SK-N-SH treated with all-trans-retinoic acid at 6 μM for 48 hours (cell line): ENCODE measurements around the gene BAG5.

Experiments used
- ATAC-seq: fragments of 200-7000 bp; cut with Tn5 transposase; 3 replicates; pipeline ENCODE4 v1.9.1; 2020; ENCODE audit warnings: mild to moderate bottlenecking, moderate library complexity
- BACH2 ChIP-seq: fragments of 250-450 bp; sonication (Bioruptor Pico); IDR thresholded peaks from 2 replicates; pipeline ENCODE4 v1.9.0; 2021; ENCODE audit warnings: mild to moderate bottlenecking, borderline replicate concordance
- CREB5 ChIP-seq: fragments of 250-450 bp; sonication (Bioruptor Pico); IDR thresholded peaks from 2 replicates; pipeline ENCODE4 v1.5.1; 2020; ENCODE audit warnings: low read depth, mild to moderate bottlenecking, moderate library complexity
- CSDC2 ChIP-seq: fragments of 250-450 bp; sonication (Bioruptor Pico); IDR thresholded peaks from 2 replicates; pipeline ENCODE4 v1.5.0; 2020; ENCODE audit warnings: mild to moderate bottlenecking, moderate library complexity
- CSRNP3 ChIP-seq: fragments of 250-450 bp; sonication (Bioruptor Pico); IDR thresholded peaks from 2 replicates; pipeline ENCODE4 v1.5.1; 2021; ENCODE audit warnings: mild to moderate bottlenecking, moderate library complexity
- ESRRG ChIP-seq: fragments of 250-450 bp; sonication (Bioruptor Pico); IDR thresholded peaks from 2 replicates; pipeline ENCODE4 v1.6.1; 2021; ENCODE audit warnings: mild to moderate bottlenecking
- OSR1 ChIP-seq: fragments of 250-450 bp; sonication (Bioruptor Pico); IDR thresholded peaks from 2 replicates; pipeline ENCODE4 v1.8.0; 2022; ENCODE audit warnings: moderate library complexity, mild to moderate bottlenecking, inconsistent platforms
- PATZ1 ChIP-seq: fragments of 250-450 bp; sonication (Bioruptor Pico); IDR thresholded peaks from 2 replicates; pipeline ENCODE4 v1.8.0; 2020; ENCODE audit warnings: mild to moderate bottlenecking, moderate library complexity, borderline replicate concordance
- PPARA ChIP-seq: fragments of 250-450 bp; sonication (Bioruptor Pico); IDR thresholded peaks from 2 replicates; pipeline ENCODE4 v1.5.0; 2020; ENCODE audit warnings: mild to moderate bottlenecking, borderline replicate concordance
- RARB ChIP-seq: fragments of 250-450 bp; sonication (Bioruptor Pico); IDR thresholded peaks from 2 replicates; pipeline ENCODE4 v1.8.0; 2021; ENCODE audit warnings: mild to moderate bottlenecking, moderate library complexity
- SNAI2 ChIP-seq: fragments of 250-450 bp; sonication (Bioruptor Pico); IDR thresholded peaks from 2 replicates; pipeline ENCODE4 v1.5.0; 2020; ENCODE audit warnings: mild to moderate bottlenecking, moderate library complexity
- TCF4 ChIP-seq: fragments of 250-450 bp; sonication (Bioruptor Pico); IDR thresholded peaks from 2 replicates; pipeline ENCODE4 v1.8.0; 2021; ENCODE audit warnings: mild to moderate bottlenecking, moderate library complexity, borderline replicate concordance
- TOX ChIP-seq: fragments of 250-450 bp; sonication (Bioruptor Pico); IDR thresholded peaks from 2 replicates; pipeline ENCODE4 v1.8.0; 2021; ENCODE audit warnings: mild to moderate bottlenecking, moderate library complexity, borderline replicate concordance
- ZC3H10 ChIP-seq: fragments of 250-450 bp; sonication (Bioruptor Pico); IDR thresholded peaks from 2 replicates; pipeline ENCODE4 v1.5.1; 2021; ENCODE audit warnings: mild to moderate bottlenecking, moderate library complexity
- ZFP3 ChIP-seq: fragments of 250-450 bp; sonication (Bioruptor Pico); IDR thresholded peaks from 2 replicates; pipeline ENCODE4 v1.5.0; 2020; ENCODE audit warnings: mild to moderate bottlenecking, moderate library complexity
- ZFP30 ChIP-seq: fragments of 450-650 bp; formaldehyde crosslinking; IDR thresholded peaks from 2 replicates; pipeline ENCODE4 v1.5.0; 2022; ENCODE audit warnings: mild to moderate bottlenecking, moderate library complexity
- ZNF70 ChIP-seq: fragments of 450-650 bp; formaldehyde crosslinking; IDR thresholded peaks from 2 replicates; pipeline ENCODE4 v1.5.0; 2020; ENCODE audit warnings: mild to moderate bottlenecking, moderate library complexity
- ZNF8 ChIP-seq: fragments of 450-650 bp; formaldehyde crosslinking; IDR thresholded peaks from 2 replicates; pipeline ENCODE4 v1.5.0; 2020; ENCODE audit warnings: mild to moderate bottlenecking, moderate library complexity
- TF ChIP-seq, protein P1 (sequence below): fragments of 250-450 bp; sonication (Bioruptor Pico); IDR thresholded peaks from 2 replicates; pipeline ENCODE4 v1.5.0; 2020; ENCODE audit warnings: mild to moderate bottlenecking, moderate library complexity
- TF ChIP-seq, protein P2 (sequence below): fragments of 250-450 bp; sonication (Bioruptor Pico); IDR thresholded peaks from 2 replicates; pipeline ENCODE4 v1.8.0; 2021; ENCODE audit warnings: low read depth, mild to moderate bottlenecking, moderate library complexity, borderline replicate concordance

Gene BAG5

DNA sequence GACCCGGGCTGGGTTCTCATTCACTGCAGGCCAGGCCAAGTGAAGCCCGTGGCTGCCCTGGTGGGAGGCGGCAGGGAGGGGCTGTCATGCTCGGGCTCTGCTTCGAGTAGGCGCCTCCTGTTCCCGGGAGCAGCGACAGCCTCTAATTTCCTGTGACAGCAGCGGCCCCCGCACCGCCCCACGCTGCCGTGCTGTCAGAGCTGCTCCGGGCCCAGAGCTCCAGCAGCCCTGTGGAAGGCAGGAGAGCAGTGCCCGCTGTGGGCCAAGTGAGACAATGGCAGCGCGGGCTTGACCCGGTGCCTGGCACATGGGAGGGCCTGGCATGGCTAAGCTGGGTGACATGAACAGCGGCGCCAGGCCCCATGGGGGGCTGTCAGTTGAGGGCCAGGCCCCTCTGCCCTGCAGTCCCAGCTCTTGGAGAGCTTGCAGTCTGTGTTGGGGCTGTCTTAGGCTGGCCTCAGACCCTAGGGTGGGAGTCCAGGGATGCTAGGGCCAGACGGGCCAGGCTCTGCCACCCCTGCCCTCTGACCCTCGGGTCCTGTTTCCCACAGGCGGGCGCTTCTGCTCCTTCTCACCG is 28.4 kb downstream of the BAG5 start:
- TF ChIP-seq ZFP3 (CRISPR knock-in tag) = no peak
- TF ChIP-seq CREB5 (CRISPR knock-in tag) = no peak
- TF ChIP-seq ZFP30 = no peak
- TF ChIP-seq, protein P1, sequence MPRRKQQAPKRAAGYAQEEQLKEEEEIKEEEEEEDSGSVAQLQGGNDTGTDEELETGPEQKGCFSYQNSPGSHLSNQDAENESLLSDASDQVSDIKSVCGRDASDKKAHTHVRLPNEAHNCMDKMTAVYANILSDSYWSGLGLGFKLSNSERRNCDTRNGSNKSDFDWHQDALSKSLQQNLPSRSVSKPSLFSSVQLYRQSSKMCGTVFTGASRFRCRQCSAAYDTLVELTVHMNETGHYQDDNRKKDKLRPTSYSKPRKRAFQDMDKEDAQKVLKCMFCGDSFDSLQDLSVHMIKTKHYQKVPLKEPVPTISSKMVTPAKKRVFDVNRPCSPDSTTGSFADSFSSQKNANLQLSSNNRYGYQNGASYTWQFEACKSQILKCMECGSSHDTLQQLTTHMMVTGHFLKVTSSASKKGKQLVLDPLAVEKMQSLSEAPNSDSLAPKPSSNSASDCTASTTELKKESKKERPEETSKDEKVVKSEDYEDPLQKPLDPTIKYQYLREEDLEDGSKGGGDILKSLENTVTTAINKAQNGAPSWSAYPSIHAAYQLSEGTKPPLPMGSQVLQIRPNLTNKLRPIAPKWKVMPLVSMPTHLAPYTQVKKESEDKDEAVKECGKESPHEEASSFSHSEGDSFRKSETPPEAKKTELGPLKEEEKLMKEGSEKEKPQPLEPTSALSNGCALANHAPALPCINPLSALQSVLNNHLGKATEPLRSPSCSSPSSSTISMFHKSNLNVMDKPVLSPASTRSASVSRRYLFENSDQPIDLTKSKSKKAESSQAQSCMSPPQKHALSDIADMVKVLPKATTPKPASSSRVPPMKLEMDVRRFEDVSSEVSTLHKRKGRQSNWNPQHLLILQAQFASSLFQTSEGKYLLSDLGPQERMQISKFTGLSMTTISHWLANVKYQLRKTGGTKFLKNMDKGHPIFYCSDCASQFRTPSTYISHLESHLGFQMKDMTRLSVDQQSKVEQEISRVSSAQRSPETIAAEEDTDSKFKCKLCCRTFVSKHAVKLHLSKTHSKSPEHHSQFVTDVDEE (CRISPR knock-in tag) = no peak
- TF ChIP-seq ZC3H10 = no peak
- TF ChIP-seq, protein P2, sequence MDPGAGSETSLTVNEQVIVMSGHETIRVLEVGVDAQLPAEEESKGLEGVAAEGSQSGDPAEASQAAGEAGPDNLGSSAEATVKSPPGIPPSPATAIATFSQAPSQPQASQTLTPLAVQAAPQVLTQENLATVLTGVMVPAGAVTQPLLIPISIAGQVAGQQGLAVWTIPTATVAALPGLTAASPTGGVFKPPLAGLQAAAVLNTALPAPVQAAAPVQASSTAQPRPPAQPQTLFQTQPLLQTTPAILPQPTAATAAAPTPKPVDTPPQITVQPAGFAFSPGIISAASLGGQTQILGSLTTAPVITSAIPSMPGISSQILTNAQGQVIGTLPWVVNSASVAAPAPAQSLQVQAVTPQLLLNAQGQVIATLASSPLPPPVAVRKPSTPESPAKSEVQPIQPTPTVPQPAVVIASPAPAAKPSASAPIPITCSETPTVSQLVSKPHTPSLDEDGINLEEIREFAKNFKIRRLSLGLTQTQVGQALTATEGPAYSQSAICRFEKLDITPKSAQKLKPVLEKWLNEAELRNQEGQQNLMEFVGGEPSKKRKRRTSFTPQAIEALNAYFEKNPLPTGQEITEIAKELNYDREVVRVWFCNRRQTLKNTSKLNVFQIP = no peak
- no peak for TF ChIP-seq ZNF70 (CRISPR knock-in tag)
- no peak for TF ChIP-seq PPARA (CRISPR knock-in tag)
- no peak for TF ChIP-seq TOX (CRISPR knock-in tag)
- no peak for TF ChIP-seq TCF4 (CRISPR knock-in tag)
- no peak for TF ChIP-seq PATZ1 (CRISPR knock-in tag)
- TF ChIP-seq ESRRG (CRISPR knock-in tag) = no peak
- no peak for TF ChIP-seq BACH2 (CRISPR knock-in tag)
- TF ChIP-seq OSR1 = no peak
- TF ChIP-seq RARB (CRISPR knock-in tag) = no peak
- TF ChIP-seq, all 23 proteins: peak for 0
- ATAC-seq = no peak

DNA sequence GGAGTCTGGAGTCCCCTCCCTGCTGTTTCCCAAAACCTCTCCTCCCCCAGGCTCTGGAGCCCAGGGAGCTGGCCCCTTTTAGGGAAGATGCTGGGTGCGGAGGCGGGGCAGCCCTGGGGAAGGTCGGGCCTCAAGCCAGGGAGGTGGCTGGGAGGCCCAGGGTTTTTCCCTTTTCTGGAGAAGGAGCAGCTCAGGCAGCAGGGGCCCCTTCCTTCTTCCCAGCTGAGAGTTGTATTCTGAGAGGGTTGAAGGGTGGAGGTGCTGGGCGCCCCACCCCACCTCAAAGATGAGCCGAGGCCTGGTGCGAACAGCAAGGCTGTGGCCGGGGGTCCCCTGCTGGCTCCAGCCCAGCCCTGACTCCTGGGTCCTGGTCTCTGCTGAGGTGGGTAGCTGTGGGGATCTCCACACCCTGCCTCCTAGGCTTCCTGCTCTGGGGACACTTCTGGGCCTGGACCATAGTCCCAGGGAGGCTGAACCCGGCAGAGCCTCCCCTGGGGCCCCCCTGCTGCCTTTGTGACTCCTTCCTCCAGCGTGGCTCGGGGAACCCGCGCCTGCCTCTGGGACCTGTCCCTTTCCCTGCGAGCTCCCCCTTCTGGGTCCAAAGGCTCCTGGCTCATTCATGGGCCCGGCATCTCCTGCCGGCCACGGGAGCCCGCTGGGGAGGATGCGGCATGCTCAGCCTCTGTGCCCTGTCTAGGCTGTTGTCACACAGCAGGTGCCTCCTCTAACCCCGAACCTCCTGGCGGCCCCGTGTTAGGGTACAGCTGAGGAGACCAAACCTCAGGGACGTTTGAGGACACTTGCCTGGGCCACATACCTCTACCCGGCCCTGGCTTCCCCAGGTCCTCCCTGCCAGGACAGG is 29.1 kb downstream of the BAG5 start:
- ATAC-seq = no peak
- TF ChIP-seq, protein P2 = no peak
- TF ChIP-seq, protein P1 (CRISPR knock-in tag) = no peak
- no peak for TF ChIP-seq CREB5 (CRISPR knock-in tag)
- no peak for TF ChIP-seq CSDC2 (CRISPR knock-in tag)
- no peak for TF ChIP-seq ZFP3 (CRISPR knock-in tag)
- TF ChIP-seq TCF4 (CRISPR knock-in tag) = no peak
- no peak for TF ChIP-seq SNAI2 (CRISPR knock-in tag)
- no peak for TF ChIP-seq ESRRG (CRISPR knock-in tag)
- no peak for TF ChIP-seq RARB (CRISPR knock-in tag)
- TF ChIP-seq PATZ1 (CRISPR knock-in tag) = no peak
- no peak for TF ChIP-seq PPARA (CRISPR knock-in tag)
- TF ChIP-seq CSRNP3 = no peak
- TF ChIP-seq ZNF8 (CRISPR knock-in tag) = no peak
